Activated CD8-positive, alpha-beta memory T cell treated with anti-CD3 and anti-CD28 coated beads for 4 hours (primary cell): ENCODE data around the gene CDC25C.
"Not testable (repeated sequence)": the region's sequence is repeated elsewhere in the genome, so short reads cannot be mapped to it uniquely, and the experiment has no call there.

Experiments used
- DNase-seq, 2 donors: peaks; one replicate each; pipeline ENCODE4 v3.0.0-alpha.2; 2020; ENCODE audit warnings: low read depth in 2 of 2

CDC25C gene

GRCh38 chr5:138276402-138277054 is 55.1 kb downstream of the CDC25C start:
- DNase-seq: no peak

GRCh38 chr5:138275895-138276294 is 55.7 kb downstream of the CDC25C start:
- no peak for DNase-seq

GRCh38 chr5:138275379-138275782 is 56.2 kb downstream of the CDC25C start:
- no peak for DNase-seq

- no peak for DNase-seq
Measured at GRCh38 chr5:138274189-138274853, 57.3 kb downstream of the CDC25C start, which contains the start of gene GFRA3. GFRA3 (minus strand) TSS chr5:138274621; CDS start chr5:138274424, 197 bp downstream.

GRCh38 chr5:138273834-138274188 is 57.8 kb downstream of the CDC25C start:
- no peak for DNase-seq

GRCh38 chr5:138272681-138273080 is 58.9 kb downstream of the CDC25C start:
- DNase-seq: no peak

GRCh38 chr5:138271281-138271680 is 60.3 kb downstream of the CDC25C start:
- no peak for DNase-seq

- no peak for DNase-seq
Measured at GRCh38 chr5:138264183-138264582, 67.4 kb downstream of the CDC25C start.

GRCh38 chr5:138263581-138263980 is 68.0 kb downstream of the CDC25C start:
- no peak for DNase-seq

GRCh38 chr5:138258704-138259292 is 72.8 kb downstream of the CDC25C start:
- no peak for DNase-seq

GRCh38 chr5:138257583-138257982 is 74.0 kb downstream of the CDC25C start:
- DNase-seq: no peak

- no peak for DNase-seq
Measured at GRCh38 chr5:138252944-138253343, 78.7 kb downstream of the CDC25C start.

GRCh38 chr5:138247800-138248199 is 83.8 kb downstream of the CDC25C start:
- not testable (repeated sequence) for DNase-seq

- no peak for DNase-seq
Measured at GRCh38 chr5:138246822-138247221, 84.8 kb downstream of the CDC25C start.

- no peak for DNase-seq
Measured at GRCh38 chr5:138246334-138246733, 85.3 kb downstream of the CDC25C start.

GRCh38 chr5:138245717-138246116 is 85.9 kb downstream of the CDC25C start:
- no peak for DNase-seq

GRCh38 chr5:138243794-138244193 is 87.8 kb downstream of the CDC25C start:
- DNase-seq: no peak

GRCh38 chr5:138241688-138242571 is 89.7 kb downstream of the CDC25C start:
- no peak for DNase-seq

- no peak for DNase-seq
Measured at GRCh38 chr5:138240650-138241385, 90.8 kb downstream of the CDC25C start.

GRCh38 chr5:138238034-138238433 is 93.6 kb downstream of the CDC25C start:
- no peak for DNase-seq
